ENCODE results near the gene PFKL. TPM values are rescaled to one million over a fixed set of nuclear protein-coding genes. Genes with fewer than 3 reads are reported as not detected.

The PFKL gene
- total RNA-seq, 1 donor from 2014 or later, result 106 TPM

GRCh38 chr21:44325386-44326271, 25.8 kb downstream of the PFKL start:
- DNase-seq, result no peak
- ATAC-seq, result no peak
- no peaks in the 10 kb centered on the region for H3K4me1 ChIP-seq
- H3K9me3 ChIP-seq, result no peaks in the 10 kb centered on the region
- no peaks in the 10 kb centered on the region for H3K27me3 ChIP-seq (ENCODE audit: low read depth)
- intact Hi-C loops (cut with DNase I), result no loop called here
- H3K27ac ChIP-seq, result no peak overlapping the region
- TF ChIP-seq, protein P1, sequence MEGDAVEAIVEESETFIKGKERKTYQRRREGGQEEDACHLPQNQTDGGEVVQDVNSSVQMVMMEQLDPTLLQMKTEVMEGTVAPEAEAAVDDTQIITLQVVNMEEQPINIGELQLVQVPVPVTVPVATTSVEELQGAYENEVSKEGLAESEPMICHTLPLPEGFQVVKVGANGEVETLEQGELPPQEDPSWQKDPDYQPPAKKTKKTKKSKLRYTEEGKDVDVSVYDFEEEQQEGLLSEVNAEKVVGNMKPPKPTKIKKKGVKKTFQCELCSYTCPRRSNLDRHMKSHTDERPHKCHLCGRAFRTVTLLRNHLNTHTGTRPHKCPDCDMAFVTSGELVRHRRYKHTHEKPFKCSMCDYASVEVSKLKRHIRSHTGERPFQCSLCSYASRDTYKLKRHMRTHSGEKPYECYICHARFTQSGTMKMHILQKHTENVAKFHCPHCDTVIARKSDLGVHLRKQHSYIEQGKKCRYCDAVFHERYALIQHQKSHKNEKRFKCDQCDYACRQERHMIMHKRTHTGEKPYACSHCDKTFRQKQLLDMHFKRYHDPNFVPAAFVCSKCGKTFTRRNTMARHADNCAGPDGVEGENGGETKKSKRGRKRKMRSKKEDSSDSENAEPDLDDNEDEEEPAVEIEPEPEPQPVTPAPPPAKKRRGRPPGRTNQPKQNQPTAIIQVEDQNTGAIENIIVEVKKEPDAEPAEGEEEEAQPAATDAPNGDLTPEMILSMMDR (IDR thresholded peaks at IDR 0.05), result no peak
- H3K4me3 ChIP-seq, result no peak overlapping the region
- peaks cover 71% of the 10 kb centered on the region for H3K36me3 ChIP-seq

- Histone ChIP-seq H3K27ac (no peak overlapping the region), H3K27me3 (ENCODE audit: low read depth) (no peaks in the 10 kb centered on the region), H3K4me1 (no peaks in the 10 kb centered on the region), H3K36me3 (peaks cover 73% of the 10 kb centered on the region), H3K4me3 (no peak overlapping the region), H3K9me3 (no peaks in the 10 kb centered on the region)
- intact Hi-C loops (cut with DNase I), result no loop called here
- TF ChIP-seq, protein P1 (IDR thresholded peaks at IDR 0.05), result no peak
- DNase-seq (no peak), ATAC-seq (no peak)
Measured at GRCh38 chr21:44326272-44326647, 26.4 kb downstream of the PFKL start.

GRCh38 chr21:44326716-44327602, 27.1 kb downstream of the PFKL start:
- TF ChIP-seq, protein P1 (IDR thresholded peaks at IDR 0.05), result no peak
- no peak for DNase-seq
- H3K4me1 ChIP-seq, result no peaks in the 10 kb centered on the region

GRCh38 chr21:44327603-44327974, 27.7 kb downstream of the PFKL start:
- no peak for ATAC-seq
- TF ChIP-seq, protein P1 (IDR thresholded peaks at IDR 0.05), result no peak
- H3K27me3 ChIP-seq (ENCODE audit: low read depth), result no peaks in the 10 kb centered on the region
- no peaks in the 10 kb centered on the region for H3K4me1 ChIP-seq
- no peaks in the 10 kb centered on the region for H3K9me3 ChIP-seq
- H3K4me3 ChIP-seq, result no peak overlapping the region
- peaks cover 72% of the 10 kb centered on the region for H3K36me3 ChIP-seq
- DNase-seq, result no peak
- H3K27ac ChIP-seq, result no peak overlapping the region
- intact Hi-C loops (cut with DNase I), result no loop called here

More at GRCh38 chr21:44326716-44327602, 27.1 kb downstream of the PFKL start:
- Histone ChIP-seq H3K9me3 (no peaks in the 10 kb centered on the region), H3K36me3 (peaks cover 72% of the 10 kb centered on the region), H3K27me3 (ENCODE audit: low read depth) (no peaks in the 10 kb centered on the region), H3K4me3 (no peak overlapping the region), H3K27ac (no peak overlapping the region)
- ATAC-seq, result peak in 1 of 2 donors; percentile 2
- intact Hi-C loops (cut with DNase I), result no loop called here

DNA sequence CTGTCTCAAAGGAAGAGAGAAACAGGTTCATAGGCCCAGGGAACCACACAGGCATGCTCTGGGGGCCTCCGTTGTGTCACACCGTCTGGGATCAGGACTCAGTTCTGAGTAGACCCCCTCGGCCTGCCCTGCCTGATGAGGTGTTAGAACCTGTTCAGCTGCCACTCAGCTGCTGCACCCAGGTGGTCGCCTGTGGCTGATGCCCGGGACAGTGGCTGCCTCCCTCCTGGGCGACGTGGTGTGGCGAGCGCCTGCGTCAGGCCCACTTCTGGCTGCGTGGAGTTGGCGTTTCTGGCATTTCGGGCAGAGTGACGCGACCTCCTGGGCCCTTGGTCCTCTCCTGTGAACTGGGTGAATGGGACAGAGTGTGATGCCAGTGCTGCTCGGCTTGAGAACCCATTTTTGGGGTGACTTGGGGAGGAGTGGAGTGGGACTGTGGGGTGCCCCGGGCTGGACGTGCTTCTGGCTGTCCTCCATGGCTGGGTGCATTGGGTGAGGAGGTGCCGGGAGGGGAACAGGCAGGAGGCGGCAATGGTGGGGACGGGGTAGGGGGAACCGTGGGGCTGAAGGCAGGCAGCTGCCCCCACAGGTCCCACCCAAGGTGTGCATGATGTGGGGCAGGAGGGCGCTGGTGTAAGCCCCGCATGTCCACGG, 28.5 kb downstream of the PFKL start:
- TF ChIP-seq, protein P1 (IDR thresholded peaks at IDR 0.05), result no peak
- H3K27ac ChIP-seq, result no peak overlapping the region
- ATAC-seq, result no peak
- no peaks in the 10 kb centered on the region for H3K4me1 ChIP-seq
- H3K27me3 ChIP-seq (ENCODE audit: low read depth), result no peaks in the 10 kb centered on the region
- no peaks in the 10 kb centered on the region for H3K9me3 ChIP-seq
- DNase-seq, result no peak
- peaks cover 68% of the 10 kb centered on the region for H3K36me3 ChIP-seq
- intact Hi-C loops (cut with DNase I), result no loop called here
- no peak overlapping the region for H3K4me3 ChIP-seq
